HEK293 (cell line): Measurements from ENCODE around the gene BTBD6.
A peak's percentile ranks its signal among the peaks of the same experiment; 100 is the strongest.

Source experiments
- HOXC10 ChIP-seq: sonication (generic); formaldehyde crosslinking; IDR thresholded peaks from 2 replicates; pipeline ENCODE4 v1.8.1; 2023; ENCODE audit warnings: mild to moderate bottlenecking, missing genetic modification reagents
- TCF7L2 ChIP-seq: IDR thresholded peaks from 2 replicates; pipeline ENCODE4 v1.6.1; 2011; ENCODE audit warnings: low read depth, mild to moderate bottlenecking, inconsistent platforms, low read length, moderate library complexity, borderline replicate concordance
- ZBTB48 ChIP-seq: fragments of 450-650 bp; formaldehyde crosslinking; IDR thresholded peaks from 2 replicates; pipeline ENCODE4 v1.5.1; 2016; ENCODE audit warnings: missing biosample characterization, missing genetic modification characterization
- ZBTB7A ChIP-seq: fragments of 450-650 bp; formaldehyde crosslinking; IDR thresholded peaks from 2 replicates; pipeline ENCODE4 v1.5.1; 2016; ENCODE audit warnings: low read depth, missing biosample characterization, missing genetic modification characterization
- ZFP3 ChIP-seq: fragments of 450-650 bp; formaldehyde crosslinking; IDR thresholded peaks from 2 replicates; pipeline ENCODE4 v1.5.1; 2016; ENCODE audit warnings: low read depth, missing biosample characterization, missing genetic modification characterization
- ZNF121 ChIP-seq: fragments of 450-650 bp; formaldehyde crosslinking; IDR thresholded peaks from 2 replicates; pipeline ENCODE4 v1.5.1; 2016; ENCODE audit warnings: missing biosample characterization, missing genetic modification characterization
- ZNF148 ChIP-seq: fragments of 450-650 bp; formaldehyde crosslinking; IDR thresholded peaks from 2 replicates; pipeline ENCODE4 v1.5.0; 2017; ENCODE audit warnings: missing biosample characterization, missing genetic modification characterization, borderline replicate concordance
- ZNF18 ChIP-seq: fragments of 450-650 bp; formaldehyde crosslinking; IDR thresholded peaks from 2 replicates; pipeline ENCODE4 v1.5.1; 2016; ENCODE audit warnings: missing biosample characterization, missing genetic modification characterization
- ZNF23 ChIP-seq: fragments of 450-650 bp; formaldehyde crosslinking; IDR thresholded peaks from 2 replicates; pipeline ENCODE4 v1.5.1; 2016; ENCODE audit warnings: missing biosample characterization, missing genetic modification characterization, borderline replicate concordance
- ZNF555 ChIP-seq: fragments of 450-650 bp; formaldehyde crosslinking; conservative IDR thresholded peaks from 2 replicates; pipeline ENCODE4 v1.5.1; 2017; ENCODE audit warnings: missing biosample characterization, mild to moderate bottlenecking, missing genetic modification characterization, inconsistent platforms
- ZNF692 ChIP-seq: fragments of 450-650 bp; formaldehyde crosslinking; IDR thresholded peaks from 2 replicates; pipeline ENCODE4 v1.5.1; 2016; ENCODE audit warnings: missing biosample characterization, missing genetic modification characterization
- ZNF785 ChIP-seq: fragments of 450-650 bp; formaldehyde crosslinking; IDR thresholded peaks from 2 replicates; pipeline ENCODE4 v1.5.1; 2016; ENCODE audit warnings: missing biosample characterization, missing genetic modification characterization
- ZSCAN18 ChIP-seq: fragments of 450-650 bp; formaldehyde crosslinking; IDR thresholded peaks from 2 replicates; pipeline ENCODE4 v1.5.1; 2016; ENCODE audit warnings: missing biosample characterization, missing genetic modification characterization
- TF ChIP-seq, protein P1 (sequence below): fragments of 450-650 bp; formaldehyde crosslinking; IDR thresholded peaks from 2 replicates; pipeline ENCODE4 v1.5.1; 2016; ENCODE audit warnings: missing biosample characterization, missing genetic modification characterization
- TF ChIP-seq, protein P2 (sequence below): fragments of 450-650 bp; formaldehyde crosslinking; IDR thresholded peaks from 2 replicates; pipeline ENCODE4 v1.5.1; 2016; ENCODE audit warnings: missing biosample characterization, missing genetic modification characterization, borderline replicate concordance
- TF ChIP-seq, protein P3 (sequence below): fragments of 450-650 bp; formaldehyde crosslinking; IDR thresholded peaks from 2 replicates; pipeline ENCODE4 v1.5.1; 2016; ENCODE audit warnings: missing biosample characterization, missing genetic modification characterization

The BTBD6 gene

DNA sequence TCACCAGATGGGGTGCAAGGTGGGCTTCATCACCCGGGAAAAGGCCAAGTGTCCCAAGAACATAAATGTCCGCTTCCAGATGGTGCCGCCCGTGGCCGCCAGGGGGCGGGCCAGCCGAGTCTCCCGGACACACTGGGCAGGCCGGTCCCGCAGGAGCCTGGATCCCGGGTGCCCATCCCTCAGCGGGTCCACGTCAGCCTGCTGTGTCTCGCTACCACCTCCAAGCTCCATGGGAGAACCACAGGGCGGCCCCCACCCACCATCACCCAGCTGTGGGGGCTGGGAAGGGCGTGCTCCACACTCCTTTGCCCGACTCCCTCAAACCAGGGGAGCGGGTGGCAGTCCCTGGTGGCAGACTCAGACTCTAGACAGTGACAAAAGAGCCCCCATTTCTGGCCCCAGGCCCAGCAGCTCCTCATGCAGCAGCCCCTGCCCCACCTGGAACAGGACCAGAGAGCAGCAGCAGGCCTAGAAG, 45.2 kb upstream of the BTBD6 start (continued):
- TF ChIP-seq, protein P1, sequence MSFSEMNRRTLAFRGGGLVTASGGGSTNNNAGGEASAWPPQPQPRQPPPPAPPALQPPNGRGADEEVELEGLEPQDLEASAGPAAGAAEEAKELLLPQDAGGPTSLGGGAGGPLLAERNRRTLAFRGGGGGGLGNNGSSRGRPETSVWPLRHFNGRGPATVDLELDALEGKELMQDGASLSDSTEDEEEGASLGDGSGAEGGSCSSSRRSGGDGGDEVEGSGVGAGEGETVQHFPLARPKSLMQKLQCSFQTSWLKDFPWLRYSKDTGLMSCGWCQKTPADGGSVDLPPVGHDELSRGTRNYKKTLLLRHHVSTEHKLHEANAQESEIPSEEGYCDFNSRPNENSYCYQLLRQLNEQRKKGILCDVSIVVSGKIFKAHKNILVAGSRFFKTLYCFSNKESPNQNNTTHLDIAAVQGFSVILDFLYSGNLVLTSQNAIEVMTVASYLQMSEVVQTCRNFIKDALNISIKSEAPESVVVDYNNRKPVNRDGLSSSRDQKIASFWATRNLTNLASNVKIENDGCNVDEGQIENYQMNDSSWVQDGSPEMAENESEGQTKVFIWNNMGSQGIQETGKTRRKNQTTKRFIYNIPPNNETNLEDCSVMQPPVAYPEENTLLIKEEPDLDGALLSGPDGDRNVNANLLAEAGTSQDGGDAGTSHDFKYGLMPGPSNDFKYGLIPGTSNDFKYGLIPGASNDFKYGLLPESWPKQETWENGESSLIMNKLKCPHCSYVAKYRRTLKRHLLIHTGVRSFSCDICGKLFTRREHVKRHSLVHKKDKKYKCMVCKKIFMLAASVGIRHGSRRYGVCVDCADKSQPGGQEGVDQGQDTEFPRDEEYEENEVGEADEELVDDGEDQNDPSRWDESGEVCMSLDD (tag by site-specific recombination): no peak
- TF ChIP-seq ZNF785 (tag by site-specific recombination) (no peak), ZNF148 (tag by site-specific recombination) (no peak), ZBTB48 (tag by site-specific recombination) (no peak), ZBTB7A (no peak), ZFP3 (no peak), ZSCAN18 (tag by site-specific recombination) (no peak), ZNF555 (no peak), HOXC10 (CRISPR knock-in tag) (no peak), ZNF692 (tag by site-specific recombination) (0 out of 2 replicates have a peak, but pooled peaks have one; percentile 20), ZNF23 (tag by site-specific recombination) (no peak), ZNF18 (tag by site-specific recombination) (no peak), ZNF121 (tag by site-specific recombination) (no peak), TCF7L2 (no peak)
- TF ChIP-seq, protein P2, sequence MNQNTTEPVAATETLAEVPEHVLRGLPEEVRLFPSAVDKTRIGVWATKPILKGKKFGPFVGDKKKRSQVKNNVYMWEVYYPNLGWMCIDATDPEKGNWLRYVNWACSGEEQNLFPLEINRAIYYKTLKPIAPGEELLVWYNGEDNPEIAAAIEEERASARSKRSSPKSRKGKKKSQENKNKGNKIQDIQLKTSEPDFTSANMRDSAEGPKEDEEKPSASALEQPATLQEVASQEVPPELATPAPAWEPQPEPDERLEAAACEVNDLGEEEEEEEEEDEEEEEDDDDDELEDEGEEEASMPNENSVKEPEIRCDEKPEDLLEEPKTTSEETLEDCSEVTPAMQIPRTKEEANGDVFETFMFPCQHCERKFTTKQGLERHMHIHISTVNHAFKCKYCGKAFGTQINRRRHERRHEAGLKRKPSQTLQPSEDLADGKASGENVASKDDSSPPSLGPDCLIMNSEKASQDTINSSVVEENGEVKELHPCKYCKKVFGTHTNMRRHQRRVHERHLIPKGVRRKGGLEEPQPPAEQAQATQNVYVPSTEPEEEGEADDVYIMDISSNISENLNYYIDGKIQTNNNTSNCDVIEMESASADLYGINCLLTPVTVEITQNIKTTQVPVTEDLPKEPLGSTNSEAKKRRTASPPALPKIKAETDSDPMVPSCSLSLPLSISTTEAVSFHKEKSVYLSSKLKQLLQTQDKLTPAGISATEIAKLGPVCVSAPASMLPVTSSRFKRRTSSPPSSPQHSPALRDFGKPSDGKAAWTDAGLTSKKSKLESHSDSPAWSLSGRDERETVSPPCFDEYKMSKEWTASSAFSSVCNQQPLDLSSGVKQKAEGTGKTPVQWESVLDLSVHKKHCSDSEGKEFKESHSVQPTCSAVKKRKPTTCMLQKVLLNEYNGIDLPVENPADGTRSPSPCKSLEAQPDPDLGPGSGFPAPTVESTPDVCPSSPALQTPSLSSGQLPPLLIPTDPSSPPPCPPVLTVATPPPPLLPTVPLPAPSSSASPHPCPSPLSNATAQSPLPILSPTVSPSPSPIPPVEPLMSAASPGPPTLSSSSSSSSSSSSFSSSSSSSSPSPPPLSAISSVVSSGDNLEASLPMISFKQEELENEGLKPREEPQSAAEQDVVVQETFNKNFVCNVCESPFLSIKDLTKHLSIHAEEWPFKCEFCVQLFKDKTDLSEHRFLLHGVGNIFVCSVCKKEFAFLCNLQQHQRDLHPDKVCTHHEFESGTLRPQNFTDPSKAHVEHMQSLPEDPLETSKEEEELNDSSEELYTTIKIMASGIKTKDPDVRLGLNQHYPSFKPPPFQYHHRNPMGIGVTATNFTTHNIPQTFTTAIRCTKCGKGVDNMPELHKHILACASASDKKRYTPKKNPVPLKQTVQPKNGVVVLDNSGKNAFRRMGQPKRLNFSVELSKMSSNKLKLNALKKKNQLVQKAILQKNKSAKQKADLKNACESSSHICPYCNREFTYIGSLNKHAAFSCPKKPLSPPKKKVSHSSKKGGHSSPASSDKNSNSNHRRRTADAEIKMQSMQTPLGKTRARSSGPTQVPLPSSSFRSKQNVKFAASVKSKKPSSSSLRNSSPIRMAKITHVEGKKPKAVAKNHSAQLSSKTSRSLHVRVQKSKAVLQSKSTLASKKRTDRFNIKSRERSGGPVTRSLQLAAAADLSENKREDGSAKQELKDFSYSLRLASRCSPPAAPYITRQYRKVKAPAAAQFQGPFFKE (tag by site-specific recombination): no peak
- TF ChIP-seq, protein P3, sequence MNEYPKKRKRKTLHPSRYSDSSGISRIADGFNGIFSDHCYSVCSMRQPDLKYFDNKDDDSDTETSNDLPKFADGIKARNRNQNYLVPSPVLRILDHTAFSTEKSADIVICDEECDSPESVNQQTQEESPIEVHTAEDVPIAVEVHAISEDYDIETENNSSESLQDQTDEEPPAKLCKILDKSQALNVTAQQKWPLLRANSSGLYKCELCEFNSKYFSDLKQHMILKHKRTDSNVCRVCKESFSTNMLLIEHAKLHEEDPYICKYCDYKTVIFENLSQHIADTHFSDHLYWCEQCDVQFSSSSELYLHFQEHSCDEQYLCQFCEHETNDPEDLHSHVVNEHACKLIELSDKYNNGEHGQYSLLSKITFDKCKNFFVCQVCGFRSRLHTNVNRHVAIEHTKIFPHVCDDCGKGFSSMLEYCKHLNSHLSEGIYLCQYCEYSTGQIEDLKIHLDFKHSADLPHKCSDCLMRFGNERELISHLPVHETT (tag by site-specific recombination): no peak
